Activated CD4-positive, alpha-beta T cell treated with anti-CD3 and anti-CD28 coated beads, Interleukin-2, Interleukin-6, amounts not matched to agents 100 ng/mL and 50 ng/mL, durations not matched to agents 16 hours and 8 hours (primary cell): ENCODE results near the gene NDUFB10.
A peak's percentile ranks its signal among the peaks of the same experiment; 100 is the strongest.
"Not testable (repeated sequence)": the region's sequence is repeated elsewhere in the genome, so short reads cannot be mapped to it uniquely, and the experiment has no call there.

ENCODE experiments used
- DNase-seq: peaks from one replicate; pipeline ENCODE4 v3.0.0-alpha.2; 2020

Gene NDUFB10

GRCh38 chr16:1959269-1960039, at the start of gene NDUFB10:
Gene NDUFB10 (plus strand): TSS chr16:1959538. CDS start chr16:1959625, 87 bp downstream.
- DNase-seq = peak; percentile 96

- DNase-seq = no peak
Observed at GRCh38 chr16:1909561-1910231, 49.6 kb upstream of the NDUFB10 start.

- no peak for DNase-seq
Observed at GRCh38 chr16:1911467-1912214, 47.7 kb upstream of the NDUFB10 start.

- DNase-seq = no peak
Observed at GRCh38 chr16:1912215-1912543, 47.2 kb upstream of the NDUFB10 start.

- no peak for DNase-seq
Observed at GRCh38 chr16:1913327-1914083, 45.8 kb upstream of the NDUFB10 start.

- no peak for DNase-seq
Observed at GRCh38 chr16:1914084-1914608, 45.2 kb upstream of the NDUFB10 start.

GRCh38 chr16:1914988-1915387, 44.4 kb upstream of the NDUFB10 start:
- DNase-seq = no peak

- no peak for DNase-seq
Observed at GRCh38 chr16:1915732-1916639, 43.4 kb upstream of the NDUFB10 start.

GRCh38 chr16:1916640-1916990, 42.7 kb upstream of the NDUFB10 start:
- no peak for DNase-seq

GRCh38 chr16:1917056-1917664, 42.2 kb upstream of the NDUFB10 start:
- DNase-seq = no peak

GRCh38 chr16:1917665-1918350, 41.5 kb upstream of the NDUFB10 start:
- DNase-seq = no peak

GRCh38 chr16:1918351-1919326, 40.7 kb upstream of the NDUFB10 start, which contains the start of gene HS3ST6:
Gene HS3ST6 (minus strand): TSS chr16:1918415. CDS start chr16:1918323, 92 bp downstream.
- no peak for DNase-seq

- no peak for DNase-seq
Observed at GRCh38 chr16:1919327-1919998, 39.9 kb upstream of the NDUFB10 start.

GRCh38 chr16:1920122-1920521, 39.2 kb upstream of the NDUFB10 start:
- DNase-seq = not testable (repeated sequence)

- peak; percentile 34 for DNase-seq
Observed at GRCh38 chr16:1920727-1921171, 38.6 kb upstream of the NDUFB10 start.

- DNase-seq = no peak
Observed at GRCh38 chr16:1922357-1922756, 37.0 kb upstream of the NDUFB10 start.

GRCh38 chr16:1923299-1924034, 35.9 kb upstream of the NDUFB10 start:
- DNase-seq = no peak

GRCh38 chr16:1924095-1924494, 35.2 kb upstream of the NDUFB10 start:
- no peak for DNase-seq
